Stomach smooth muscle (tissue), 2 donors: ENCODE measurements around the gene GSC2.

Experiments
- H3K27ac ChIP-seq: one replicate; pipeline ENCODE4 v1.7.0; 2013; ENCODE audit warnings: mild to moderate bottlenecking, low read length, inconsistent platforms
- H3K27me3 ChIP-seq, 2 donors: one replicate each; pipeline ENCODE4 v1.7.0; 2013; ENCODE audit warnings: low read length in 2 of 2; ENCODE audit not compliant: insufficient read depth in 2 of 2, control insufficient read depth in 1 of 2
- H3K36me3 ChIP-seq, 2 donors: one replicate each; pipeline ENCODE4 v1.7.0; 2013; ENCODE audit warnings: low read length in 2 of 2; ENCODE audit not compliant: control insufficient read depth in 2 of 2, insufficient read depth in 2 of 2
- H3K4me1 ChIP-seq: one replicate; pipeline ENCODE4 v1.7.0; 2013; ENCODE audit warnings: low read length; ENCODE audit not compliant: control insufficient read depth, insufficient read depth
- H3K4me3 ChIP-seq, 2 donors: one replicate each; pipeline ENCODE4 v1.7.0; 2013; ENCODE audit warnings: low read length in 2 of 2
- H3K9ac ChIP-seq, 2 donors: one replicate each; pipeline ENCODE4 v1.7.0; 2013; ENCODE audit warnings: low read length in 2 of 2, mild to moderate bottlenecking in 1 of 2
- H3K9me3 ChIP-seq, 2 donors: one replicate each; pipeline ENCODE4 v1.7.0; 2013; ENCODE audit warnings: low read length in 2 of 2; ENCODE audit not compliant: control insufficient read depth in 2 of 2
- donor health status: healthy.
- donor health status: Pancreatic carcinoma.

GSC2 gene

GRCh38 chr22:19137384-19138216 lies 12.5 kb downstream of the GSC2 start:
- no peak overlapping the region for H3K27ac ChIP-seq
- no peaks in the 10 kb centered on the region for H3K27me3 ChIP-seq
- H3K36me3 ChIP-seq, result peaks cover 71 to 80% of the 10 kb centered on the region in 2 donors
- no peaks in the 10 kb centered on the region for H3K9me3 ChIP-seq
- no peak overlapping the region for H3K4me3 ChIP-seq
- H3K9ac ChIP-seq, result no peak overlapping the region
- H3K4me1 ChIP-seq, result peaks cover 5% of the 10 kb centered on the region

- H3K36me3 ChIP-seq, result peaks cover 67 to 77% of the 10 kb centered on the region in 2 donors
- H3K9ac ChIP-seq, result no peak overlapping the region
- H3K9me3 ChIP-seq, result no peaks in the 10 kb centered on the region
- H3K27me3 ChIP-seq, result no peaks in the 10 kb centered on the region
- no peak overlapping the region for H3K27ac ChIP-seq
- no peak overlapping the region for H3K4me3 ChIP-seq
- no peaks in the 10 kb centered on the region for H3K4me1 ChIP-seq
Measured at GRCh38 chr22:19136915-19137314, 13.2 kb downstream of the GSC2 start.

GRCh38 chr22:19134874-19135273 lies 15.2 kb downstream of the GSC2 start:
- no peak overlapping the region for H3K9ac ChIP-seq
- no peak overlapping the region for H3K4me3 ChIP-seq
- peaks cover 55 to 65% of the 10 kb centered on the region in 2 donors for H3K36me3 ChIP-seq
- no peaks in the 10 kb centered on the region for H3K27me3 ChIP-seq
- H3K27ac ChIP-seq, result no peak overlapping the region
- H3K9me3 ChIP-seq, result no peaks in the 10 kb centered on the region
- no peaks in the 10 kb centered on the region for H3K4me1 ChIP-seq

- Histone ChIP-seq H3K9me3 (no peaks in the 10 kb centered on the region), H3K4me3 (no peak overlapping the region), H3K36me3 (peaks cover 49 to 59% of the 10 kb centered on the region in 2 donors), H3K4me1 (no peaks in the 10 kb centered on the region), H3K9ac (no peak overlapping the region), H3K27ac (no peak overlapping the region), H3K27me3 (no peaks in the 10 kb centered on the region)
Measured at GRCh38 chr22:19134176-19134831, 15.8 kb downstream of the GSC2 start.

GRCh38 chr22:19133561-19133960 lies 16.5 kb downstream of the GSC2 start:
- no peaks in the 10 kb centered on the region for H3K9me3 ChIP-seq
- no peak overlapping the region for H3K27ac ChIP-seq
- no peaks in the 10 kb centered on the region for H3K4me1 ChIP-seq
- H3K4me3 ChIP-seq, result no peak overlapping the region
- no peak overlapping the region for H3K9ac ChIP-seq
- H3K27me3 ChIP-seq, result no peaks in the 10 kb centered on the region
- H3K36me3 ChIP-seq, result peaks cover 41 to 52% of the 10 kb centered on the region in 2 donors

GRCh38 chr22:19132693-19133400 lies 17.2 kb downstream of the GSC2 start:
- H3K27me3 ChIP-seq, result no peaks in the 10 kb centered on the region
- H3K27ac ChIP-seq, result no peak overlapping the region
- H3K9me3 ChIP-seq, result no peaks in the 10 kb centered on the region
- peaks cover 34 to 46% of the 10 kb centered on the region in 2 donors for H3K36me3 ChIP-seq
- no peak overlapping the region for H3K9ac ChIP-seq
- no peak overlapping the region for H3K4me3 ChIP-seq
- H3K4me1 ChIP-seq, result no peaks in the 10 kb centered on the region

GRCh38 chr22:19132153-19132552 lies 17.9 kb downstream of the GSC2 start:
- H3K36me3 ChIP-seq, result peaks cover 32 to 39% of the 10 kb centered on the region in 2 donors
- no peaks in the 10 kb centered on the region for H3K9me3 ChIP-seq
- no peaks in the 10 kb centered on the region for H3K4me1 ChIP-seq
- H3K9ac ChIP-seq, result no peak overlapping the region
- H3K27ac ChIP-seq, result no peak overlapping the region
- H3K27me3 ChIP-seq, result no peaks in the 10 kb centered on the region
- no peak overlapping the region for H3K4me3 ChIP-seq

- Histone ChIP-seq H3K36me3 (peaks cover 30 to 34% of the 10 kb centered on the region in 2 donors), H3K27me3 (no peaks in the 10 kb centered on the region), H3K9me3 (no peaks in the 10 kb centered on the region), H3K4me3 (no peak overlapping the region), H3K9ac (no peak overlapping the region), H3K27ac (no peak overlapping the region), H3K4me1 (no peaks in the 10 kb centered on the region)
Measured at GRCh38 chr22:19131685-19132015, 18.4 kb downstream of the GSC2 start.

- Histone ChIP-seq H3K4me1 (no peaks in the 10 kb centered on the region), H3K27me3 (no peaks in the 10 kb centered on the region), H3K9me3 (no peaks in the 10 kb centered on the region), H3K9ac (no peak within 1 kb of the TSS), H3K36me3 (peaks cover 26 to 30% of the 10 kb centered on the region in 2 donors), H3K27ac (no peak within 1 kb of the TSS), H3K4me3 (no peak within 1 kb of the TSS)
Measured at GRCh38 chr22:19130959-19131684, 19.0 kb downstream of the GSC2 start, which contains the start of gene TSSK2. Gene TSSK2, plus strand, starts transcription at chr22:19131308. Its CDS starts 92 bp downstream, at chr22:19131400.

- no peak overlapping the region for H3K4me3 ChIP-seq
- no peak overlapping the region for H3K27ac ChIP-seq
- no peaks in the 10 kb centered on the region for H3K4me1 ChIP-seq
- peaks cover 23% of the 10 kb centered on the region in 2 donors for H3K36me3 ChIP-seq
- no peaks in the 10 kb centered on the region for H3K9me3 ChIP-seq
- no peak overlapping the region for H3K9ac ChIP-seq
- no peaks in the 10 kb centered on the region for H3K27me3 ChIP-seq
Measured at GRCh38 chr22:19129871-19130270, 20.2 kb downstream of the GSC2 start.
